NOMO-1 (cell line): ENCODE results near the gene HTR1D.
"Not testable (repeated sequence)": the region's sequence is repeated elsewhere in the genome, so short reads cannot be mapped to it uniquely, and the experiment has no call there.

Experiments
- DNase-seq, 2 experiments: peaks; one replicate each; lab custom pipeline; 2025; ENCODE audit not compliant: unreplicated experiment in 2 of 2; lab: John Stamatoyannopoulos, UW

Gene HTR1D

GRCh38 chr1:23221107-23221506, 3.8 kb upstream of the HTR1D start:
- DNase-seq = no peak

DNA sequence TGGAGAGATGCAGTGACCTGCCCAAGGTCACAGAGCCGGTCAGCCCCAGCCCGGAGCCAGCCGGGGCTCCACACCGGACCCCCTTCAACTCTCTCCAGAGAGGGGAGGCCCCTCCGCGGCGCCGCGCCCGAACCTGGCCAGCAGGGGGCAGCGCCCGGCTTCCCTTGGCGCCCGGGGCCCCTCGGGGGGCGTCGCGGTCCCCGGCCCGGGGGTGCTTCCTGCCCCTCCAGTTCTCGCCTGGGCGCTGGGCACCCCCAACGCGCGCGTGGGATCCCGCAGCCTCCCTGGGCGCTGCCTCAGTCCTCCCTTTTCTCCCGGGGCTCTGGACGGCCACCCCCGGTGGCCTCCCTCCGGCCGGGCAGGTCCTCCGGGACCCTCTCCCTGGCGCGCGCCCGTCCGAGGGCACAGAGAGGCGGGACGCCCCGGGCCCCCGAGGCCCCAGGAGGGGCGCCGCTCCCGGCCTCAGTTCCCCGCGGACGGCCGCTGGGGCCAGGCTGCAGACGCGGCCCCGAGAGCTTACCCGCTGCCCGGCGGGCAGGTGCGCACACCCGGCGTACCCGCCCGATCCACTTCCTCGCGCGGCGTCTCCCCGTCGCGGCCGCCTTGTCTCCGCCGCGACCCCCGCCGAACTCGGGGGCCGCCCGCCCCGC, 406 bp downstream of the HTR1D start:
- DNase-seq = no peak

GRCh38 chr1:23215751-23216449, 1.4 kb downstream of the HTR1D start:
- no peak for DNase-seq

DNA sequence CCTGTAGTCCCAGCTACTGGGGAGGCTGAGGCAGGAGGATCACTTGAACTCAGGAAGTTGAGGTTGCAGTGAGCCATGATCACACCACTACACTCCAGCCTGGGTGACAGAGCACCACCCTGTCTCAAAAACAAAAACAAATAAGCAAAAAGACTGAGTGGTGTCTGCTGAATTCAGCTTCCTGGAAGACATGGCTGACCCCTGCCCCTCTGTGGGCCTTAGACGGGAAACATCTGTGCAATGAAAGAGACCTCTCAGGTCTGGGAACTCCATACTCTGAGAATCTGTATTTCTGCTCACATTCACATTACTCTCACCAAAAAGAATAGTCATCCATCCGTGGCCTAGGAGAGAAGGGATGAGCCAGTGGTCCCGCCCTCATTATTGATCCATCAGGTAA, 2.0 kb downstream of the HTR1D start:
- no peak for DNase-seq

DNA sequence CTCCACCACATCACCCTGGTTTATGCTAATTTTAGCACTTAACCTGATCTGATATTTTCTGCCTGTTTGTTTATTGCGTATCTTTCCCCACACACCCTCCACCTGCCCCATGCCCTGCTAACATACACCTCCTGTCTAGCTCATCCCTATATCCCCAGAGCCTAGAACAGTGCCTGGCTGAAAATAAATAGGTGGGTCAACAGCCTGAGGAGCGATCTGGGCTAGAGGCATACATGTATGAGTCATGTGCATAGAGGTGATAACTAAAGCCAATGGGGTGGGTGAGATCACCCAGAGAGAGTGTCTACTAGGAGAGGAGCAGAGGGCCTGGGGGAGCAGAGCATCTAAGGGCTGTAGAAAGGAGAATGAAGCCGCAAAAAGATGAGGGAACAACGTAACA, 2.7 kb downstream of the HTR1D start:
- DNase-seq = no peak

GRCh38 chr1:23211955-23212354, 5.3 kb downstream of the HTR1D start:
- no peak for DNase-seq

- DNase-seq = no peak
These were observed 6.3 kb downstream of the HTR1D start for GRCh38 chr1:23210963-23211362.

DNA sequence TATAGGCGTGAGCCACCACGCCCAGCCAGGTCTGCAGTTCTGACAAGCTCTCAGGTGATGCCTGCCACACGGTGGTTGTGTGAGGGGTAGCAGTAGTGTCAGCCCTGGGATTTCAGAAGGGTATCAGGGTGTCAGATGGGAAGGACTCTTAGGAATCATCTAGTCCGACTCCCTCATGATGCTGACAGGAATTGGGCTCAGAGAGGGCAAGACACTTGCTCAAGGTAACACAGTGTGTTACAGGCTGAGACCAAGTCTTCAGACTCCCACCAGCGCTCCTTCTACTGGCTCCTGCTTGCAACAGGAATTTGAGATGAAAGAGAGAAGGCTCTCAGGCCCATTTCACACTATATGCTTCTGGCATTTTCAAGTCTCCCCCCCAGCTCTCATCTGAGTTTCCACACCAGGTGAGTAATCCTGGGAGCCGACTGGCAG, 6.9 kb downstream of the HTR1D start:
- no peak for DNase-seq

- no peak for DNase-seq
These were observed 7.5 kb downstream of the HTR1D start for GRCh38 chr1:23209770-23210169.

- DNase-seq = no peak
These were observed 8.8 kb downstream of the HTR1D start for GRCh38 chr1:23208527-23208926.

DNA sequence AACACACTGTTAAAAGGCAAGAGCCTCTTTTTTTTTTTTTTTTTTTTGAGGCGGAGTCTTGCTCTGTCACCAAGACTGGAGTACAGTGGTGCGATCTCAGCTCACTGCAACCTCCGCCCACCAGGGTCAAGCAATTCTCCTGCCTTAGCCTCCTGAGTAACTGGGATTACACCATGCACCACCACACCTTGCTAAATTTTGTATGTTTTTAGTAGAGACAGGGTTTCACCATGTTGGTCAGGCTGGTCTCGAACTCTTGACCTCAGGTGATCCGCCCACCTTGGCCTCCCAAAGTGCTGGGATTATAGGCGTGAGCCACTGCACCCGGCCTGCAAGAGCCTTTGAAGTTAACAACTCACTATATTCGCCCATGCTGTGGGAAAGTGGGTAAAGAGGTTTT, 9.6 kb downstream of the HTR1D start:
- DNase-seq = not testable (repeated sequence)

- no peak for DNase-seq
These were observed 15.0 kb downstream of the HTR1D start for GRCh38 chr1:23202263-23202749.

DNA sequence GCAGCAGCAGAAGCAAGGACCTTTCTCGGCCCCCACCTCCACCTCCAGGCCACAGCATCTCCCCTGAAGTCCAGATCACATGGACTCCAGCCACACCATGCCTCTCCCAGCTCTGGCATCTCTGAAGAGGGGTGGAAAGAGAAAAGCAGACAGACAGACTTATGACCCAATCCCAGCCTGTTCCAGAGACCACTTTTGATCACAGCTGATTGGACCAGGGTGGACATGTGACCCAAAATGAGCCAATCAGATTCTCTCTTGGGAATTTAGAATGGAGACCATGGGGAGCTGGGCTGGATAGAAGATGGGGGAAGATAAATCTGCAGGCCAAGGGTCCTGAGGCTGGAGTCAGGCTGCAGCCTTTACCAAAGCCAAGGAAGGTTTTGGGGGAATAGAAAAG, 16.4 kb downstream of the HTR1D start:
- no peak for DNase-seq

DNA sequence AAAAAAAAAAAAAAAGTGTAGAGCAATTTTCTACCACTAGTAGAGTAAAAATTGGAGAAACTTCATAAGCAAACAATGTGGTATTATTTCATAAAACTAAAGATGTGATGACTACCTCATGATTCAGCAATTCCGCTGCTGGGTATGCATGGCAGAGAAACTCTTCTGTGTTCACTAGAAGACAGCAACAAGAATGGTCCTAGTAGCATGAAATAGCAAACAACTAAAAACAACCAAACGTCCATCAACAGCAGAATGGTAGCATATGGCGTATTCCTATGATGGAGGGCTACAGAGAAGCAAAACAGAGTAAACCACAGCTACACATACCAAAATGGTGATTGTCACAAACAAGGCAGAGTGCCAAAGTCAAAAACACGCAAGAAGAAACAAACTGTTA, 18.9 kb downstream of the HTR1D start:
- no peak for DNase-seq

DNA sequence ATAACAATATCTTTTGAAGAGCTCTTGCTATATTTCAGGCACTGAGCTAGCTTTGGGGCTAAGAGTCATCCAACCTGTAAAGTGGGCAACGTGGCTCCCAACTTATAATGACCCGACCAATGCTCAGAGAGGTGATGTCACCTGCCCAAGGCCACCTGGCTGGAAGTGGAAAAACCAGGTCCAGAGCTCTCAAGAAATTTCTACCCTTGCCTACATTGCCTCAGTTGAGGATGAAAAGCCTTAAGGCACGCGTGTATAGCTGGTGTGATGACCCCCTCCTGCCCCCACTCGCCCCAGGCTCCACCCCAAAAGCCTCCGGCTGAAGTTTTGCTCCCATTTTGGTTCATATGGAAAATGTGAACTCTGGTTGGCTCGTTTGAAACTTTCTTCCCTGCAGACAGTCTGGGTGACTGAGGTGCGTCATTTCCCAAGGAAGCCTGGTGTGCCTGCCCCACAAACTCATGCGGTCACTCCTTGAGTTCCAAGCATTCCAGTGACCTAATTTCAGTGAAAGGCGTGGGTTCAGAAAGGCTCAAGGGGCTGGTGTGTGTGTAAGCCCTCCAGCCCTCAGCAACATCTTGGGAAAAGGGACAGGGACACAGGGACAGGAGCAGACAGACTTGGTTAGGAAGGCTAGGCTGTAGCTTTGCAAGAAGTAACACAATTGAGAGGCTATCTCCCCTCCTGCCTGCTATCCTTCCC, 20.5 kb downstream of the HTR1D start:
- DNase-seq = no peak

- DNase-seq = no peak
These were observed 22.9 kb downstream of the HTR1D start for GRCh38 chr1:23194119-23194984.

GRCh38 chr1:23193391-23194118, 23.7 kb downstream of the HTR1D start:
- no peak for DNase-seq

- DNase-seq = no peak
These were observed 26.1 kb downstream of the HTR1D start for GRCh38 chr1:23191199-23191598.

DNA sequence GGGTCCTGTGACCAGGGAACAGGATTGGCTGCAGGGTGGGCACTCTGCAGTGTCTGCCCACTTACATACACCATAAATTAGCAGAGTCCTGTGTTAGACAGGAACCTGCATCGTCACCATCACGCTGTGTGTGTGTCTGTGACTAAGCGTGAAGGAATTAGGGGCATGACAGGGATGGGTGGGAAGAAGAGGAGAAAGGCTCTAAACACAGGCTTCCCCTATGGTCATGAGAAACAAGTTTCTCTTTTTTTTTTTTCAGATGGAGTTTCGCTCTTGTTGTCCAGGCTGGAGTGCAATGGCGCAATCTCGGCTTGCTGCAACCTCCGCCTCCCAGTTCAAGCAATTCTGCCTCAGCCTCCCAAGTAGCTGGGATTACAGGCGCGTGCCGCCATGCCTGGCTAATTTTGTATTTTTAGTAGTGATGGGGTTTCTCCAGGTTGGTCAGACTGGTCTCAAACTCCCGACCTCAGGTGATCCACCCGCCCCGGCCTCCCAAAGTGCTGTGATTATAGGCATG, 28.3 kb downstream of the HTR1D start:
- DNase-seq = not testable (repeated sequence)

DNA sequence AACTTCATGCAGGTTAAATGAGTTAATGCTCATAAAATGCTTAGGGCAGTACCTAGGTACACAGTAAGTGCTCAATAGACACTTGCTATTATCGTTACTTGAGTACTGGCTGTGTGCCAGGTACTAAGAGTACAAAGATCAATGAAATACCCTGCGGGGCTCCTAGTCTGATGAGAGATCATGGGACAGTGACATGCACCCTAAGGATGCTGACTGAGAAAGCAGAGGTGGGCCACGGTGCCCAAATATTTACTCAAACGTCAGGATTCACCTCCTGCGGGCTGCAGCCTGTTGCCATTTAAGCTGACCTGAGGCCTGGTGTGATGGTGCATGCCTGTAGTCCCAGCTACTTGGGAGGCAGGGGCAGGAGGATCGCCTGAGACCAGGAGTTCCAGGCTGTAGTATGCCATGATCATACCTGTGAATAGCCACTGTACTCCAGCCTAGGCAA, 28.8 kb downstream of the HTR1D start:
- no peak for DNase-seq
